SIG-M5 treated with dmso at 0.1 percent for 504 hours (cell line): ENCODE results near the gene MPHOSPH9.

ENCODE experiments used
- DNase-seq: peaks from one replicate; lab custom pipeline; 2025; ENCODE audit not compliant: unreplicated experiment; lab: John Stamatoyannopoulos, UW

The MPHOSPH9 gene

DNA sequence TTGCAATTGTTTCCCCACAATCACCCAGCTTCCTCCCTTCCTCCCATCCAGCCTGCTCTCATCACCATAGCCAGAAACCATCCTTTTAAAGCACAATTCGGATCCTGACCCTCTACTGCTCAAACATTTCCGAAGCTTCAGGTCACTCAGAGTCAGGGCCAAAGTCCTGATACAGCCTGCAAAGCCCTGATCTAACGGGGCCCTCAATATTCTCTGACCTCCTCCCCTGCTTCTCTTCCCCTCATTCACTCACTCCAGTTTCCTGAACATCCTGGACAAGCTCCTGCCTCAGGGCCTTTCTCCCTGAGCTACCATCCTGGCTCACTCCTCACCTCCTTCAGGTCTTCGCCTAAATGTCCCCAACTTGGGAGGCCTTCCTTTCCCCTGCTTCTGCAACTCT is 128.1 kb downstream of the MPHOSPH9 start:
- no peak for DNase-seq
